AG08395 (cell line): Measurements from ENCODE around the gene GOLGA8B.
"Not testable (repeated sequence)": the region's sequence is repeated elsewhere in the genome, so short reads cannot be mapped to it uniquely, and the experiment has no call there.

Source experiments
- DNase-seq: peaks from one replicate; pipeline ENCODE4 v3.0.0; 2012; ENCODE audit warnings: mixed read lengths, low spot score

GOLGA8B gene

GRCh38 chr15:34559764-34560163 lies 23.7 kb downstream of the GOLGA8B start:
- DNase-seq = not testable (repeated sequence)

GRCh38 chr15:34555162-34555561 lies 28.3 kb downstream of the GOLGA8B start:
- DNase-seq = not testable (repeated sequence)

- DNase-seq = not testable (repeated sequence)
Measured at GRCh38 chr15:34554716-34555115, 28.7 kb downstream of the GOLGA8B start.

- DNase-seq = not testable (repeated sequence)
Measured at GRCh38 chr15:34554126-34554525, 29.3 kb downstream of the GOLGA8B start.

- DNase-seq = not testable (repeated sequence)
Measured at GRCh38 chr15:34550129-34550528, 33.3 kb downstream of the GOLGA8B start.

- not testable (repeated sequence) for DNase-seq
Measured at GRCh38 chr15:34549381-34549809, 34.1 kb downstream of the GOLGA8B start.

GRCh38 chr15:34543860-34544649 lies 39.4 kb downstream of the GOLGA8B start:
- not testable (repeated sequence) for DNase-seq

GRCh38 chr15:34535857-34536256 lies 47.6 kb downstream of the GOLGA8B start:
- not testable (repeated sequence) for DNase-seq
